ENCODE results near the gene ANKRD11. TPM values are rescaled to one million over a fixed set of nuclear protein-coding genes. Genes with fewer than 3 reads are reported as not detected.

ANKRD11 gene
- total RNA-seq, 1 donor from 2014 or later: 178 TPM

- no peak overlapping the region for H3K27ac Mint-ChIP-seq
- H3K4me1 Mint-ChIP-seq (ENCODE audit: low read depth): no peaks in the 10 kb centered on the region
- H3K27me3 Mint-ChIP-seq: no peaks in the 10 kb centered on the region
- TF ChIP-seq CTCF (IDR thresholded peaks at IDR 0.05; ENCODE audit: unreplicated experiment): no peak
- no peak for DNase-seq (ENCODE audit: low spot score, unreplicated experiment)
- no peaks in the 10 kb centered on the region for H3K9me3 Mint-ChIP-seq (ENCODE audit: low read depth)
- peaks cover 23% of the 10 kb centered on the region for H3K36me3 Mint-ChIP-seq (ENCODE audit: insufficient read depth)
- no peak overlapping the region for H3K4me3 Mint-ChIP-seq (ENCODE audit: low read depth)
These were observed 35.0 kb upstream of the ANKRD11 start for GRCh38 chr16:89525146-89525913.

- peaks cover 26% of the 10 kb centered on the region for H3K36me3 Mint-ChIP-seq (ENCODE audit: insufficient read depth)
- no peak overlapping the region for H3K27ac Mint-ChIP-seq
- H3K9me3 Mint-ChIP-seq (ENCODE audit: low read depth): no peaks in the 10 kb centered on the region
- no peaks in the 10 kb centered on the region for H3K27me3 Mint-ChIP-seq
- no peaks in the 10 kb centered on the region for H3K4me1 Mint-ChIP-seq (ENCODE audit: low read depth)
- H3K4me3 Mint-ChIP-seq (ENCODE audit: low read depth): no peak overlapping the region
- TF ChIP-seq CTCF (IDR thresholded peaks at IDR 0.05; ENCODE audit: unreplicated experiment): no peak
- DNase-seq (ENCODE audit: low spot score, unreplicated experiment): no peak
These were observed 33.5 kb upstream of the ANKRD11 start for GRCh38 chr16:89523680-89524344.

GRCh38 chr16:89522287-89522686 is 31.9 kb upstream of the ANKRD11 start:
- no peak overlapping the region for H3K4me3 Mint-ChIP-seq (ENCODE audit: low read depth)
- no peak overlapping the region for H3K27ac Mint-ChIP-seq
- no peaks in the 10 kb centered on the region for H3K9me3 Mint-ChIP-seq (ENCODE audit: low read depth)
- DNase-seq (ENCODE audit: low spot score, unreplicated experiment): no peak
- H3K36me3 Mint-ChIP-seq (ENCODE audit: insufficient read depth): peaks cover 36% of the 10 kb centered on the region
- no peak for TF ChIP-seq CTCF (IDR thresholded peaks at IDR 0.05; ENCODE audit: unreplicated experiment)
- no peaks in the 10 kb centered on the region for H3K4me1 Mint-ChIP-seq (ENCODE audit: low read depth)
- H3K27me3 Mint-ChIP-seq: no peaks in the 10 kb centered on the region

GRCh38 chr16:89519881-89520280 is 29.5 kb upstream of the ANKRD11 start:
- Mint-ChIP-seq H3K4me1 (ENCODE audit: low read depth) (no peaks in the 10 kb centered on the region), H3K27ac (peak overlapping the region; percentile 45), H3K36me3 (ENCODE audit: insufficient read depth) (peaks cover 35% of the 10 kb centered on the region), H3K4me3 (ENCODE audit: low read depth) (no peak overlapping the region), H3K9me3 (ENCODE audit: low read depth) (no peaks in the 10 kb centered on the region), H3K27me3 (no peaks in the 10 kb centered on the region)
- no peak for DNase-seq (ENCODE audit: low spot score, unreplicated experiment)
- TF ChIP-seq CTCF (IDR thresholded peaks at IDR 0.05; ENCODE audit: unreplicated experiment): no peak

GRCh38 chr16:89517128-89517527 is 26.8 kb upstream of the ANKRD11 start:
- Mint-ChIP-seq H3K4me1 (ENCODE audit: low read depth) (no peaks in the 10 kb centered on the region), H3K36me3 (ENCODE audit: insufficient read depth) (peaks cover 32% of the 10 kb centered on the region), H3K9me3 (ENCODE audit: low read depth) (no peaks in the 10 kb centered on the region), H3K4me3 (ENCODE audit: low read depth) (no peak overlapping the region), H3K27ac (no peak overlapping the region), H3K27me3 (no peaks in the 10 kb centered on the region)
- no peak for DNase-seq (ENCODE audit: low spot score, unreplicated experiment)
- no peak for TF ChIP-seq CTCF (IDR thresholded peaks at IDR 0.05; ENCODE audit: unreplicated experiment)

All from progenitor cell of endocrine pancreas (in vitro differentiated cells).